Left colon (tissue), 2 donors: ENCODE data around the gene OR10Z1. TPM values are rescaled to one million over a fixed set of nuclear protein-coding genes. Genes with fewer than 3 reads are reported as not detected.

Experiments
- ATAC-seq: fragments of 200-7000 bp; cut with Tn5 transposase; one replicate; pipeline ENCODE4 v1.9.1; 2020; ENCODE audit warnings: mild to moderate bottlenecking, moderate library complexity
- DNase-seq, 2 donors: peaks; one replicate each; pipeline ENCODE4 v3.0.0-alpha.2; 2020
- intact Hi-C, 2 donors: fragments of 100-400 bp; cut with DNase I in 1 of 2; cut with micrococcal nuclease in 1 of 2; formaldehyde crosslinking; loops; one replicate each; pipeline versions ENCODE4 v1.11.2 to v1.14.0; 2022; cut with DNase I, micrococcal nuclease
- total RNA-seq, 2 donors: library from RNA; stranded (reverse); fragmentation: NEBNext Ultra II Directional; extraction: Animal tissue kit (Norgen Biotek cat#: 25700); gene quantifications; one replicate each; pipeline ENCODE4 v1.2.1, GENCODE V29; 2021
- donor health status: DM: no; HTN: no; CAD: no.
- donor health status: DM: yes; HTN: yes; CAD: no.

The OR10Z1 gene
- total RNA-seq, 2 donors from 2014 or later = not detected

- no peak for DNase-seq
- ATAC-seq = no peak
- intact Hi-C loops = no loop called here
These were observed 49.5 kb downstream of the OR10Z1 start for GRCh38 chr1:158654571-158654970.

Other genes starting within 250 kb of the OR10Z1 start
- gene OR10T2, start 205.8 kb upstream of the OR10Z1 start, total RNA-seq = not detected
- not detected for gene OR10K2, start 179.0 kb upstream of the OR10Z1 start, total RNA-seq
- gene OR10K1, start 143.4 kb upstream of the OR10Z1 start, total RNA-seq = not detected
- not detected for gene OR10R2, start 133.0 kb upstream of the OR10Z1 start, total RNA-seq
- gene OR6Y1, start 50.9 kb upstream of the OR10Z1 start, total RNA-seq = not detected
- not detected for gene OR6P1, start 34.7 kb upstream of the OR10Z1 start, total RNA-seq
- not detected for gene OR10X1, start 25.4 kb upstream of the OR10Z1 start, total RNA-seq
- gene SPTA1, start 81.4 kb downstream of the OR10Z1 start, total RNA-seq = not detected
- not detected for gene OR6K2, start 95.4 kb downstream of the OR10Z1 start, total RNA-seq
- gene OR6K3, start 115.5 kb downstream of the OR10Z1 start, total RNA-seq = not detected
- not detected for gene OR6K6, start 149.5 kb downstream of the OR10Z1 start, total RNA-seq
- gene OR6N1, start 166.9 kb downstream of the OR10Z1 start, total RNA-seq = not detected
- not detected for gene OR6N2, start 175.9 kb downstream of the OR10Z1 start, total RNA-seq
- gene MNDA, start 226.1 kb downstream of the OR10Z1 start, total RNA-seq = 1 to 10 TPM; 1.2 to 2.2 TPM